Trophoblast cell (in vitro differentiated cells and primary cell): ENCODE results near the gene SPATS2L.

Experiments
- DNase-seq, 2 donors: peaks; one replicate each; pipeline ENCODE4 v3.0.0-alpha.2; 2016
- H2AFZ ChIP-seq: 2 replicates; pipeline ENCODE4 v1.6.1; 2013; ENCODE audit warnings: low read length, moderate library complexity, mild to moderate bottlenecking; ENCODE audit not compliant: insufficient read depth, poor library complexity
- H2AK5ac ChIP-seq: 2 replicates; pipeline ENCODE4 v1.6.1; 2013; ENCODE audit warnings: mild to moderate bottlenecking, low read length
- H2BK120ac ChIP-seq: 2 replicates; pipeline ENCODE4 v1.6.1; 2013; ENCODE audit warnings: low read length, mild to moderate bottlenecking, moderate library complexity; ENCODE audit not compliant: insufficient read depth, poor library complexity
- H2BK12ac ChIP-seq: 2 replicates; pipeline ENCODE4 v1.6.1; 2013; ENCODE audit warnings: mild to moderate bottlenecking, low read length, moderate library complexity
- H2BK5ac ChIP-seq: 2 replicates; pipeline ENCODE4 v1.6.1; 2013; ENCODE audit warnings: low read length, low read depth, moderate library complexity, mild to moderate bottlenecking; ENCODE audit not compliant: poor library complexity
- H3K14ac ChIP-seq: 2 replicates; pipeline ENCODE4 v1.6.1; 2013; ENCODE audit warnings: mild to moderate bottlenecking, low read length
- H3K18ac ChIP-seq: 2 replicates; pipeline ENCODE4 v1.6.1; 2013; ENCODE audit warnings: mild to moderate bottlenecking, low read length
- H3K23ac ChIP-seq: 2 replicates; pipeline ENCODE4 v1.6.1; 2013; ENCODE audit warnings: low read length
- H3K27ac ChIP-seq: 2 replicates; pipeline ENCODE4 v1.5.1; 2013; ENCODE audit warnings: low read depth, mild to moderate bottlenecking, inconsistent platforms, low read length, moderate library complexity
- H3K27me3 ChIP-seq: 2 replicates; pipeline ENCODE4 v1.6.1; 2013; ENCODE audit warnings: inconsistent platforms, mild to moderate bottlenecking, low read length, moderate library complexity; ENCODE audit not compliant: insufficient read depth
- H3K36me3 ChIP-seq, 2 experiments: 1 replicate in 1 of 2; 2 replicates in 1 of 2; pipeline ENCODE4 v1.6.1; 2013; ENCODE audit warnings: low read length in 2 of 2, mild to moderate bottlenecking in 2 of 2, moderate library complexity in 1 of 2; ENCODE audit not compliant: insufficient read depth in 2 of 2, control insufficient read depth in 1 of 2
- H3K4ac ChIP-seq: 2 replicates; pipeline ENCODE4 v1.6.1; 2013; ENCODE audit warnings: low read depth, mild to moderate bottlenecking, low read length, moderate library complexity
- H3K4me1 ChIP-seq, 2 experiments: 1 replicate in 1 of 2; 2 replicates in 1 of 2; pipeline ENCODE4 v1.6.1; 2013; ENCODE audit warnings: low read length in 2 of 2, mild to moderate bottlenecking in 2 of 2, moderate library complexity in 1 of 2; ENCODE audit not compliant: insufficient read depth in 2 of 2, control insufficient read depth in 1 of 2
- H3K4me2 ChIP-seq: 2 replicates; pipeline ENCODE4 v1.6.1; 2013; ENCODE audit warnings: inconsistent platforms, mild to moderate bottlenecking, low read length, moderate library complexity
- H3K4me3 ChIP-seq: 2 replicates; pipeline ENCODE4 v1.5.1; 2013; ENCODE audit warnings: mild to moderate bottlenecking, low read depth, low read length, inconsistent platforms
- H3K79me1 ChIP-seq: one replicate; pipeline ENCODE4 v1.6.1; 2013; ENCODE audit warnings: low read length
- H3K79me2 ChIP-seq: 2 replicates; pipeline ENCODE4 v1.6.1; 2013; ENCODE audit warnings: low read length, mild to moderate bottlenecking; ENCODE audit not compliant: control insufficient read depth, insufficient read depth, poor library complexity
- H3K9ac ChIP-seq: 2 replicates; pipeline ENCODE4 v1.6.1; 2013; ENCODE audit warnings: mild to moderate bottlenecking, low read length
- H3K9me3 ChIP-seq: 2 replicates; pipeline ENCODE4 v1.6.1; 2013; ENCODE audit warnings: low read depth, mild to moderate bottlenecking, control low read depth, inconsistent platforms, low read length; ENCODE audit not compliant: insufficient read depth
- H4K12ac ChIP-seq: 2 replicates; pipeline ENCODE4 v1.6.1; 2013; ENCODE audit warnings: low read depth, mild to moderate bottlenecking, low read length, moderate library complexity
- H4K8ac ChIP-seq: 2 replicates; pipeline ENCODE4 v1.6.1; 2013; ENCODE audit warnings: low read depth, mild to moderate bottlenecking, low read length, moderate library complexity
- H4K91ac ChIP-seq: one replicate; pipeline ENCODE4 v1.6.1; 2013; ENCODE audit warnings: low read depth, mild to moderate bottlenecking, low read length, moderate library complexity
- WGBS: extraction: QIAGEN DNeasy Blood & Tissue Kit; methylation state at CpG from one replicate; pipeline ENCODE4 v1.1.7; 2013; ENCODE audit warnings: missing lambda C conversion rate; ENCODE audit not compliant: insufficient read length, insufficient coverage; ENCODE audit errors: extremely low coverage; 5-methylcytosine and 5-hydroxymethylcytosine counted together

Gene SPATS2L

GRCh38 chr2:200356857-200357384 lies 50.4 kb downstream of the SPATS2L start:
- no peaks in the 10 kb centered on the region for H3K9me3 ChIP-seq
- H3K14ac ChIP-seq = peak overlapping the region; percentile 64
- peak overlapping the region; percentile 36 for H4K8ac ChIP-seq
- H2BK5ac ChIP-seq = peak overlapping the region; percentile 98
- peaks cover 25% of the 10 kb centered on the region for H3K79me1 ChIP-seq
- peak overlapping the region; percentile 67 for H2BK12ac ChIP-seq
- H3K4me2 ChIP-seq = peak overlapping the region; percentile 3
- no CpG with 5 or more reads among the region's 1 CpG for WGBS
- H3K36me3 ChIP-seq = no peaks in the 10 kb centered on the region
- peak overlapping the region; percentile 95 for H3K27ac ChIP-seq
- H3K27me3 ChIP-seq = no peaks in the 10 kb centered on the region
- H3K4me3 ChIP-seq = no peak overlapping the region
- peaks cover 18 to 26% of the 10 kb centered on the region in 2 experiments for H3K4me1 ChIP-seq
- DNase-seq = peak; percentile 73 to 96
- no peak overlapping the region for H2AFZ ChIP-seq
- peak overlapping the region; percentile 65 for H3K4ac ChIP-seq
- H2BK120ac ChIP-seq = peak overlapping the region; percentile 78
- H2AK5ac ChIP-seq = peak overlapping the region; percentile 22
- no peak overlapping the region for H4K12ac ChIP-seq
- no peak overlapping the region for H3K23ac ChIP-seq
- H3K9ac ChIP-seq = no peak overlapping the region
- peak overlapping the region; percentile 92 for H3K18ac ChIP-seq
- H4K91ac ChIP-seq = peak overlapping the region; percentile 84
- H3K79me2 ChIP-seq = peaks cover 9% of the 10 kb centered on the region

GRCh38 chr2:200357845-200358244 lies 51.4 kb downstream of the SPATS2L start:
- H3K4me3 ChIP-seq = no peak overlapping the region
- no peak overlapping the region for H4K12ac ChIP-seq
- no peak overlapping the region for H4K8ac ChIP-seq
- peak overlapping the region; percentile 63 for H3K27ac ChIP-seq
- peaks cover 26% of the 10 kb centered on the region for H3K79me1 ChIP-seq
- no peak overlapping the region for H2BK12ac ChIP-seq
- H3K4me1 ChIP-seq = peaks cover 18 to 31% of the 10 kb centered on the region in 2 experiments
- no peak overlapping the region for H4K91ac ChIP-seq
- no peaks in the 10 kb centered on the region for H3K27me3 ChIP-seq
- peak overlapping the region; percentile 76 for H2BK5ac ChIP-seq
- no peak overlapping the region for H3K4me2 ChIP-seq
- H3K23ac ChIP-seq = no peak overlapping the region
- H3K79me2 ChIP-seq = peaks cover 11% of the 10 kb centered on the region
- H3K9ac ChIP-seq = no peak overlapping the region
- no peaks in the 10 kb centered on the region for H3K36me3 ChIP-seq
- no peak overlapping the region for H3K18ac ChIP-seq
- no peak overlapping the region for H2AK5ac ChIP-seq
- no peaks in the 10 kb centered on the region for H3K9me3 ChIP-seq
- no peak overlapping the region for H3K4ac ChIP-seq
- H3K14ac ChIP-seq = no peak overlapping the region
- no CpG with 5 or more reads among the region's 3 CpGs for WGBS
- no peak for DNase-seq
- H2AFZ ChIP-seq = no peak overlapping the region
- H2BK120ac ChIP-seq = no peak overlapping the region

GRCh38 chr2:200359552-200359951 lies 53.1 kb downstream of the SPATS2L start:
- Histone ChIP-seq H3K4me2 (no peak overlapping the region), H3K4ac (peak overlapping the region; percentile 81), H3K79me2 (peaks cover 9% of the 10 kb centered on the region), H4K8ac (no peak overlapping the region), H2BK5ac (no peak overlapping the region), H3K14ac (no peak overlapping the region), H3K9ac (no peak overlapping the region), H3K36me3 (no peaks in the 10 kb centered on the region), H2AFZ (no peak overlapping the region), H3K4me1 (peaks cover 13 to 29% of the 10 kb centered on the region in 2 experiments), H3K9me3 (no peaks in the 10 kb centered on the region), H2AK5ac (peak overlapping the region; percentile 57), H3K18ac (peak overlapping the region; percentile 37), H3K27me3 (no peaks in the 10 kb centered on the region), H3K4me3 (no peak overlapping the region), H3K79me1 (peaks cover 22% of the 10 kb centered on the region), H2BK12ac (peak overlapping the region; percentile 43), H3K27ac (no peak overlapping the region), H2BK120ac (no peak overlapping the region), H3K23ac (no peak overlapping the region), H4K12ac (no peak overlapping the region), H4K91ac (no peak overlapping the region)
- WGBS = no CpG with 5 or more reads among the region's 2 CpGs
- no peak for DNase-seq

- no peak overlapping the region for H3K23ac ChIP-seq
- H3K18ac ChIP-seq = no peak overlapping the region
- H3K14ac ChIP-seq = no peak overlapping the region
- H3K79me1 ChIP-seq = peaks cover 23% of the 10 kb centered on the region
- H3K9ac ChIP-seq = no peak overlapping the region
- no peak for DNase-seq
- H3K4ac ChIP-seq = no peak overlapping the region
- no peak overlapping the region for H4K91ac ChIP-seq
- no peak overlapping the region for H3K4me3 ChIP-seq
- no peak overlapping the region for H4K12ac ChIP-seq
- H3K9me3 ChIP-seq = no peaks in the 10 kb centered on the region
- peak overlapping the region; percentile 6 for H3K27ac ChIP-seq
- no peak overlapping the region for H4K8ac ChIP-seq
- H3K36me3 ChIP-seq = no peaks in the 10 kb centered on the region
- H3K4me2 ChIP-seq = no peak overlapping the region
- H2AK5ac ChIP-seq = no peak overlapping the region
- no peak overlapping the region for H2BK12ac ChIP-seq
- H2AFZ ChIP-seq = no peak overlapping the region
- no CpG with 5 or more reads among the region's 5 CpGs for WGBS
- no peak overlapping the region for H2BK5ac ChIP-seq
- H2BK120ac ChIP-seq = no peak overlapping the region
- H3K4me1 ChIP-seq = peaks cover 13 to 28% of the 10 kb centered on the region in 2 experiments
- no peaks in the 10 kb centered on the region for H3K27me3 ChIP-seq
- peaks cover 7% of the 10 kb centered on the region for H3K79me2 ChIP-seq
These were observed 53.9 kb downstream of the SPATS2L start for GRCh38 chr2:200360364-200360763.
